GM20000 (cell line): ENCODE results near the gene PLEKHA6.
A peak's percentile ranks its signal among the peaks of the same experiment; 100 is the strongest.

Source experiments
- DNase-seq: peaks from one replicate; pipeline ENCODE4 v3.0.0; 2012; ENCODE audit warnings: low spot score
- TF ChIP-seq, protein P1 (sequence below): IDR thresholded peaks from 2 replicates; pipeline ENCODE4 v1.5.1; 2012; ENCODE audit warnings: mild to moderate bottlenecking, control low read depth; ENCODE audit errors: extremely low read depth, missing control alignments

The PLEKHA6 gene

DNA sequence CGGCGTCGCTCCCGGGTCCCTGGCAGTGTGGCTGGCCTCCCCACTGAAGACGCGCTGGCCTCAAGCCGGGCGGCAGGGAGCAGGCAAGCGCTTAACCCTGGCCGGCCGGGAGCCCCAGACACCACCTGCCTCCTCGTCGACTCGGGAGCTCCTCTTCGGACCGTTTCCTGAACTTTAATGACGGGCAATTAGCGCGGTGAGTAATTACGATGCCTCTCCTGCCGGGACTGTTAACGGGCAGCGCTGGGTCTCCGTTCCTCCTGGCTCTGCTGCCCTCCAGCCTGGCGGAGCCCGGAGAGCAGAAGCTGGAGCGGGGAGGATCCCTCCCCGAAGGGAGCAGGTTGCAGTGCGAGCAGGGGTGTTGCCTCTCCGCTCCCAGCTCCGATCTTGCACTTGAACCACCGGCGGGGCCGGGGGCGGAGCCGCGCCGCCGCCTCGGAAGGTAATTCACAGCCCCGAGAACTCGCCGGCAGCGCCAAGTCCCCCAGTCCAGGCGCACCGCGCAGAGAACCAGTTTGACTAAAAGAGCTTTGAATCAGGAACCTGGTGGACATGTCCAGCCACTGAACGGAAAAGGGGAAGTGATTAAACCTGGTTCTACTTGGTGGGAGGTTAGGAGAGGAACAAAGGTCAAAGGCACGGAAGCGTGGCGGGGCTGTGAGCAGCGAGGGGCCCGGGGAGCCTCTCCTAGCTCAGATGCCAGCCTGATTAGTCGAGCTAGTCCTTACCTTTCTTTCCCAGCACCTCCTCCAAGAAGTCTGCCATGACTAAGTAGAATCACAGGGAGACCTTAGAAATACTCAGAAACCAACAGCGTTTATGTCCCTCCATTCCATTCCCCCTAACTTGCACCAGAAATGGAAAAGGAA is 18.3 kb upstream of the PLEKHA6 start:
- peak; percentile 68 for DNase-seq
- TF ChIP-seq, protein P1, sequence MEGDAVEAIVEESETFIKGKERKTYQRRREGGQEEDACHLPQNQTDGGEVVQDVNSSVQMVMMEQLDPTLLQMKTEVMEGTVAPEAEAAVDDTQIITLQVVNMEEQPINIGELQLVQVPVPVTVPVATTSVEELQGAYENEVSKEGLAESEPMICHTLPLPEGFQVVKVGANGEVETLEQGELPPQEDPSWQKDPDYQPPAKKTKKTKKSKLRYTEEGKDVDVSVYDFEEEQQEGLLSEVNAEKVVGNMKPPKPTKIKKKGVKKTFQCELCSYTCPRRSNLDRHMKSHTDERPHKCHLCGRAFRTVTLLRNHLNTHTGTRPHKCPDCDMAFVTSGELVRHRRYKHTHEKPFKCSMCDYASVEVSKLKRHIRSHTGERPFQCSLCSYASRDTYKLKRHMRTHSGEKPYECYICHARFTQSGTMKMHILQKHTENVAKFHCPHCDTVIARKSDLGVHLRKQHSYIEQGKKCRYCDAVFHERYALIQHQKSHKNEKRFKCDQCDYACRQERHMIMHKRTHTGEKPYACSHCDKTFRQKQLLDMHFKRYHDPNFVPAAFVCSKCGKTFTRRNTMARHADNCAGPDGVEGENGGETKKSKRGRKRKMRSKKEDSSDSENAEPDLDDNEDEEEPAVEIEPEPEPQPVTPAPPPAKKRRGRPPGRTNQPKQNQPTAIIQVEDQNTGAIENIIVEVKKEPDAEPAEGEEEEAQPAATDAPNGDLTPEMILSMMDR, result no peak

DNA sequence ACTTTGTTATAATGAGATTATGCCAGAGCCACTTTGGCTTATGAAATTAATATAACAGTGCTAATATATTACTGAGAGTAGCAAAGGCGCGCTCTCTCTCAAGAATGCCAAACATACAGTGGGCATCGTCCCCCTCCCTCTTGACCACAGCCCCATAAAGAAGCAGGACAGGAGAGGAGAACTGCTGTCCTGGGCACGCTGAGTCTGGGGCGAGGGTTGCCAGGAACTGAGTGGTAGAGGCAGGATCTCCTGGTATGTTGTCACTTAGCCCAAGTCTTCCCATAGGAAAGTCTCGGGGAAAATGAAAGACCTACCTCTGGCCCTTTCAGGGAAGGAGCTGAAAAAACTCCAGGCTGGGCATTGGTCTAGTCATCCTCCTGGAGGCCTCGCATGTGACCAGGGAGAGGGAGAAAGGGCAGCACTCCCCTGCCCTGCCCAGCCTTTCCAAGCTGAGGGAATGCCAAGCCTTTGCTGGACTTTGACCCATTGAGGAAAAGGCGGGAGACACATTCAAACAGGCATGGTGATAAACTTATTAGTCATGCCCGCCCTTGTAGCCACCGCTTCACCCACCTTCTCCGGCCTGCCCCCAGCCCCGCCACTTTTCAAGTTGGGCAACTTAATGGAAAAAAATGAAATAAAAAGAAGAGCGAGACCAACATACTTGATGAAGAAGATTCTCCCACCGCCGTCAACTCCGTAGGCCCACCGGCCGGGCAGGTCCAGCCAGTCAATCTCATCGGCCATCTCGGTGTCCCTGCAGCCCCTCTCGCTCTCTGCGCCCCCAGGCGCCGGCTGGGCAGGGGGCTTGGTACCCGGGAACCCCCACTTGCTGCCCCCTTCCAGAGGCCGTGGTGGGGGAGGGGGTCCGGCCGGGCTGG is 17.4 kb upstream of the PLEKHA6 start:
- TF ChIP-seq, protein P1, result no peak
- no peak for DNase-seq

DNA sequence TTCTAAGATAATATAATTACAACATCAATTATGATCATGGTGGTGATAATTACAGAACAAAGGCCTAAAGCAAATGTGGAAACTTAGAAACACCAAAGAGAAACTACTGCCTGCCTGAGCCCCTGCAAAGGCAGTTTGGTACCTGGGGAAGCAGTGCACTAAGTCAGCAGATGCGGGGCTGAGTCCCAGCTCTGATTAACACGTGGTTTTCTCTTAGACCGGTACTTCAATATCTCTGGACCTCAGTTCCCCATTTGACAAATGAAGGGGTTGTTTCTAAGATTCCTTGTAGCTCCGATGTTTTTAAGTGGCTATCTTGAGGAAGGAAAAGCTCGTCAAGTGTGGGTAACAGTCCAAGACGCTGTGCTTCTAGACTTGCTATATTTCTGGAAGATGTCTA is 16.7 kb upstream of the PLEKHA6 start:
- no peak for DNase-seq
- TF ChIP-seq, protein P1, result no peak

DNA sequence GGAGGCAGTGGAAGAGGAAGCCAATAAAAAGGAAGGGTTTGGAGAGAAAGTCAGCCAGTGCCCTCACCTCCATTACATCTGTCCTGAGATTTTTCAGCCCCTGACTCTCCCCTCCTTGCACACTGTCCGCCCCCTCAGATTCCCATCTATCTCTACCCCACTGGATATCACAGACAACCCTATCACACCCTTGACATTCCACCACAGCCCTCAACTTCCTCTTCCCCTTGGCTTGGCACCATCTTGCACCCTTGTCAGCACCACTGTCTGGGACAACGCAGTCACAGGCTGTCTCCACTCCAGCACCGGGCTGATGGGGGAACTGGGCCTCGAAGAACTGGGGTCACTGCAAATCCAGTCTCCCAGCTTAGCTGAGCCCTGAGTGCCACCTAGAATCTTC is 14.2 kb upstream of the PLEKHA6 start:
- TF ChIP-seq, protein P1, result no peak
- DNase-seq, result no peak

DNA sequence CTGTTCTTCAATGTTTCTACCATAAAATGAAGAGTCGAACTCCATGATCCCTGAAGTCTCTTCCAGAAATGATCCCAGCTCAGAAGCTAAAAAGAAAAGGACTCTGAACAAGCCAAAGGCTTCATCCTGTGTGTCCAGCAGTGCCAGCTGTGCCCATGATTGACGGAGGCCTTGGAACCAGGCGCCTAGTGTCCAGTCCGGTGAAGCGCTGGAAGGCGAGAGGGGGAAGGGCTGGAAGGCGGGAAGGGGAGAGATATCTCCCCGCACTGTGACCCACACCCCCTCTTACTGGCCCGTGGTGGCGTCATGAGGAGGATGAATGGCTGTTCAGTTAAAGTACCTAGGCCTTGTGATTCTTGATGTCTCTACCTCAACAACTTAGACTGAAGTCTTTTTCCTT is 10.4 kb upstream of the PLEKHA6 start:
- TF ChIP-seq, protein P1, result no peak
- no peak for DNase-seq

DNA sequence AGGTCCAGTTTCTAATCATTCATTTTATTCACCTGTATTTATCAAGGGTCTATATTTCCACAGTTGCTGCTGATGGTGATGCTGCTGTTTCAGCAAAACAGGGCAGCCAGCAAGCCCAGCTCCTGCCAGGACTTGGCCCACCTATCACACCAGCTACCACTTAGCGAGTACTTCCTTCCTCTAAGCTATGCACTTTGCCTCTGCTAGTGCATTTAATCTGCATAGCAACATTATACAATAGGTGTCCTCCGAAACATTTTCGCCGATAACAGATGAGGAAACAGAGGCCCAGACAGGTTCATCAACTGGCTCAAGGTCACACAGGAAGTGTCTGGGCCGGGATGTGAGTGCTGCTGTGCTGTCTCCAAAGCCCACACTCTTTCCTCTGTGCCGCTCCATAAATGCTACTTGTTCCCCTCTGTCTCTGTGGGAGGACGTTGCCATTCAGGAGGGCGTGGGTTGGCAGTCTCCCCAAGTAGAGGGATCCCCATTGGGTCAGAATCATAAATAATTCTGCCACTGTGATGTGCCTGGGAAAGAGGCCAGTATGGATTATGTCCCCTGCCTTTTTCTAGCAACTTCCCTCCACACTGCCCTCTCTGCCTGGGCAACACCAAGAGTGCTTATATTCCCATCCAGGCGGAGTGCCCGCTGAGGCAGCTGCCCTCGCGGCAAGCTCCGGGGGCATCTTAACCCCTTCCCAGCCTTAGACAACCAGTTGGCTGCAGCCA is 9.4 kb upstream of the PLEKHA6 start:
- no peak for DNase-seq
- TF ChIP-seq, protein P1, result no peak

DNA sequence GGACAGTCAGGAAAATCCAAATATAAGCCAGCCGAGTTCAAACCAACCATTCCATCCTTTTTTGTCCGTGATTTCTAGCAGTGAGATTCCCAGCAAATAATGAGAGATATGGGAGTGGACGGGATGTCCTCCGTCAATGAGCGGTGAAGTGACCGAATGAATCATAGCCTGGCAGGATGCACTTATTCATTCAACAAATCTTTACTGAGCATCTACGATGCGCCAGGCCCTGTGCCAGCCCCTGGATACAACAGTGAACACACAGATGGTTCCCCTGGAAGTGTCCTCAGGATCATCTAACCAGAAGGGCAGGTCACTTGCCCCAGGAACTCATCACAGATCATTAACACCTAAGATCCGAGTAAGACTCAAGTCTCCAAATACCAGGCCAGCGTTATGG is 8.2 kb upstream of the PLEKHA6 start:
- TF ChIP-seq, protein P1, result no peak
- no peak for DNase-seq
